Measurements from ENCODE around the gene WDR74.
A peak's percentile ranks its signal among the peaks of the same experiment; 100 is the strongest.
"Not testable (repeated sequence)": the region's sequence is repeated elsewhere in the genome, so short reads cannot be mapped to it uniquely, and the experiment has no call there.

The WDR74 gene

GRCh38 chr11:62860835-62861563, 21.6 kb upstream of the WDR74 start:
- H3K27ac ChIP-seq: peak overlapping the region; percentile 30

DNA sequence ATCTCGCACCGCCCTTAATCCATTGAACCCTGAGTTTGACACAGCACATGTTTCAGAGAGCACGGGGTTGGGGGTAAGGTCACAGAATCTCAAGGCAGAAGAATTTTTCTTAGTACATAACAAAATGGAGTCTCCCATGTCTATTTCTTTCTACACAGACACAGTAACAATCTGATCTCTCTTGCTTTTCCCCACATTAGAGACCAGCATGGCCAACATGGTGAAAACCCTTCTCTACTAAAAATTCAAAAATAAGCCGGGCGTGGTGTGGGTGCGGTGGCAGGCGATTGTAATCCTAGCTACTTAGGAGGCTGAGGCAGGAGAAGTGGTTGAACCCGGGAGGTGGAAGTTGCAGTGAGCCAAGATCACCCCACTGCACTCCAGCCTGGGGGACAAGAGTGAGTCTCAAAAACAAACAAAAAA, 19.9 kb upstream of the WDR74 start:
- H3K4me3 ChIP-seq, H3K9me3 ChIP-seq, H3K4me2 ChIP-seq, H3K27ac ChIP-seq, H3K27me3 ChIP-seq: not testable (repeated sequence)
- Histone ChIP-seq H3K9ac (peak overlapping the region; percentile 45; the same call in 1 of the 2 replicates), H3K4me1 (peaks cover 52% of the 10 kb centered on the region), H3K36me3 (peaks cover 22% of the 10 kb centered on the region), H4K20me1 (peaks cover 23% of the 10 kb centered on the region)

More at GRCh38 chr11:62860835-62861563, 21.6 kb upstream of the WDR74 start:
- H4K20me1 ChIP-seq: peaks cover 25% of the 10 kb centered on the region
- peak overlapping the region; percentile 53 for H3K9ac ChIP-seq
- peak overlapping the region; percentile 42 for H3K4me2 ChIP-seq
- no peaks in the 10 kb centered on the region for H3K9me3 ChIP-seq
- peaks cover 26% of the 10 kb centered on the region; the same call in 1 of the 2 replicates for H3K36me3 ChIP-seq
- no peaks in the 10 kb centered on the region for H3K27me3 ChIP-seq
- H3K4me1 ChIP-seq: peaks cover 52% of the 10 kb centered on the region
- TF ChIP-seq Cebpa-rat (IDR thresholded peaks at IDR 0.05): no peak
- H3K4me3 ChIP-seq: no peak overlapping the region

GRCh38 chr11:62858201-62858600, 18.8 kb upstream of the WDR74 start:
- Histone ChIP-seq H3K36me3 (peaks cover 22% of the 10 kb centered on the region), H3K4me3 (peak overlapping the region; percentile 89; the same call in 1 of the 2 replicates), H4K20me1 (peaks cover 27% of the 10 kb centered on the region), H3K4me1 (peaks cover 62% of the 10 kb centered on the region), H3K9ac (peak overlapping the region; percentile 99; the same call in 1 of the 2 replicates), H3K27ac (0 out of 2 replicates have a peak overlapping the region, but pooled peaks have one; percentile 98), H3K9me3 (no peaks in the 10 kb centered on the region), H3K27me3 (no peaks in the 10 kb centered on the region), H3K4me2 (peak overlapping the region; percentile 95)
- no peak for TF ChIP-seq Cebpa-rat (IDR thresholded peaks at IDR 0.05)

GRCh38 chr11:62857541-62857982, 18.2 kb upstream of the WDR74 start:
- Histone ChIP-seq H3K4me2 (peak overlapping the region; percentile 95), H3K4me3 (peak overlapping the region; percentile 89), H3K27me3 (no peaks in the 10 kb centered on the region), H4K20me1 (peaks cover 29% of the 10 kb centered on the region), H3K9ac (peak overlapping the region; percentile 99; the same call in 1 of the 2 replicates), H3K9me3 (no peaks in the 10 kb centered on the region), H3K36me3 (peaks cover 26% of the 10 kb centered on the region), H3K4me1 (peaks cover 68% of the 10 kb centered on the region), H3K27ac (peak overlapping the region; percentile 98)
- no peak for TF ChIP-seq Cebpa-rat (IDR thresholded peaks at IDR 0.05)

DNA sequence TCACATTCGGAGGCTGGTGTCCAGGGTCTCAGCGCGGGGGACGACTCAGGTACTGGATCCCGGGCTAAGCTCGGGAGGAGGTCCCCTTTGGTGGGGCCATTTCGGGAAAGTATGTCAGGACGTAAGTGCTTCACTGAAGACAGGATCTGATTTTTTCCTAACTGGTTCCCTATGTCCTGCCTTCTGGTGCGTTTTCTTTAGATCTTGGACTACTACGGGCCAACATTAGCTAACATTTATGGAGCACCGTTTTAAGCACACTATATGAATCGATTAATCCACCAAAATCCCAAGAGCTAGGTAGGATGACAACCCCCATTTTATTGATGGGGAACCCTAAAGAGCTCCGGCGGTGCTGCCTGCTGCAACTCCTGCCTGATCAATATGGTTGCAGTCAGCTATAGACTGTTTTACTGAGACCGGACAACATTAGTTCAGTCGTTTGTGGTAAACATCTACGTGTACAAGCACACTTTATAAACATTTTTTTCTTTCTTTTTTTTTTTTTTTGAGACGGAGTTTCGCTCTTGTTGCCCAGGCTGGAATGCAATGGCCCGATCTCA, 17.0 kb upstream of the WDR74 start:
- Histone ChIP-seq H3K9ac (peak overlapping the region; percentile 99), H3K4me3 (peak overlapping the region; percentile 89), H3K27ac (peak overlapping the region; percentile 98), H3K9me3 (no peaks in the 10 kb centered on the region), H4K20me1 (peaks cover 40% of the 10 kb centered on the region), H3K4me1 (peaks cover 68% of the 10 kb centered on the region), H3K4me2 (peak overlapping the region; percentile 95), H3K27me3 (no peaks in the 10 kb centered on the region), H3K36me3 (peaks cover 38% of the 10 kb centered on the region)
- no peak for TF ChIP-seq Cebpa-rat (IDR thresholded peaks at IDR 0.05)

DNA sequence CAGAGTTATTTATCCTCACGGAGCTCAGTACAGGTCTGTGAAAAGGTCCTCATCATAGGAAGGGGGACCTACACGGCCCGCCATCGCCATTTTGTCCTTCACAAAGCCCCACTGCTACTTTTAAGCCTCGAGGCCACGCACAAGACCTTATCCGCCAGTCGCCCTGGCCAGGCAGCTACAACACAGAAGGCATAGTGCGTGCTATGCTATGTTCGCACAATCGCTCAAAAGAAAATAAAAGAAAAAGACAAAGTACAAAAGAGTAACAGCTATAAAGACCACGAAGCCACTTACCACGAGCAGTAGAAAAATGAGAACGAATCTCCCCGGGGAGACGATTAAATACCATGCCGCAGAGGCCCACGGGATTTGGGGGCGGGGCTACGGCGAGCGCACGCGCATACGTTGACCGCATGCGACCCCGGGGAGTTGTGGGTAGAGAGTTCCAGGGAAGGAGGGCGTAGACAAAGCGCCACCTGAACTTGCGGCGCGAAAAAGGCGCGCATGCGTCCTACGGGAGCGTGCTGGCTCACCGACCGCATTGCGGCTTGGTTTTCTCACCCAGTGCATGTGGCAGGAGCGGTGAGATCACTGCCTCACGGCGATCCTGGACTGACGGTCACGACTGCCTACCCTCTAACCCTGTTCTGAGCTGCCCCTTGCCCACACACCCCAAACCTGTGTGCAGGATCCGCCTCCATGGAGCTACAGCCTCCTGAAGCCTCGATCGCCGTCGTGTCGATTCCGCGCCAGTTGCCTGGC, 16.4 kb upstream of the WDR74 start:
- peak overlapping the region; percentile 89 for H3K4me3 ChIP-seq
- peaks cover 46% of the 10 kb centered on the region for H4K20me1 ChIP-seq
- H3K9me3 ChIP-seq: no peaks in the 10 kb centered on the region
- peak overlapping the region; percentile 99 for H3K9ac ChIP-seq
- no peaks in the 10 kb centered on the region for H3K27me3 ChIP-seq
- H3K4me1 ChIP-seq: peaks cover 63% of the 10 kb centered on the region
- H3K36me3 ChIP-seq: peaks cover 42% of the 10 kb centered on the region
- peak overlapping the region; percentile 96 for H3K4me2 ChIP-seq
- TF ChIP-seq Cebpa-rat (IDR thresholded peaks at IDR 0.05): no peak
- peak overlapping the region; percentile 98 for H3K27ac ChIP-seq

- Histone ChIP-seq H3K27ac (peak overlapping the region; percentile 98), H3K4me1 (peaks cover 56% of the 10 kb centered on the region), H3K9me3 (no peaks in the 10 kb centered on the region), H4K20me1 (peaks cover 51% of the 10 kb centered on the region), H3K4me3 (peak overlapping the region; percentile 89), H3K4me2 (peak overlapping the region; percentile 96), H3K27me3 (no peaks in the 10 kb centered on the region), H3K9ac (peak overlapping the region; percentile 99), H3K36me3 (peaks cover 42% of the 10 kb centered on the region)
- TF ChIP-seq Cebpa-rat (IDR thresholded peaks at IDR 0.05): no peak
Observed at GRCh38 chr11:62854825-62855570, 15.6 kb upstream of the WDR74 start.

DNA sequence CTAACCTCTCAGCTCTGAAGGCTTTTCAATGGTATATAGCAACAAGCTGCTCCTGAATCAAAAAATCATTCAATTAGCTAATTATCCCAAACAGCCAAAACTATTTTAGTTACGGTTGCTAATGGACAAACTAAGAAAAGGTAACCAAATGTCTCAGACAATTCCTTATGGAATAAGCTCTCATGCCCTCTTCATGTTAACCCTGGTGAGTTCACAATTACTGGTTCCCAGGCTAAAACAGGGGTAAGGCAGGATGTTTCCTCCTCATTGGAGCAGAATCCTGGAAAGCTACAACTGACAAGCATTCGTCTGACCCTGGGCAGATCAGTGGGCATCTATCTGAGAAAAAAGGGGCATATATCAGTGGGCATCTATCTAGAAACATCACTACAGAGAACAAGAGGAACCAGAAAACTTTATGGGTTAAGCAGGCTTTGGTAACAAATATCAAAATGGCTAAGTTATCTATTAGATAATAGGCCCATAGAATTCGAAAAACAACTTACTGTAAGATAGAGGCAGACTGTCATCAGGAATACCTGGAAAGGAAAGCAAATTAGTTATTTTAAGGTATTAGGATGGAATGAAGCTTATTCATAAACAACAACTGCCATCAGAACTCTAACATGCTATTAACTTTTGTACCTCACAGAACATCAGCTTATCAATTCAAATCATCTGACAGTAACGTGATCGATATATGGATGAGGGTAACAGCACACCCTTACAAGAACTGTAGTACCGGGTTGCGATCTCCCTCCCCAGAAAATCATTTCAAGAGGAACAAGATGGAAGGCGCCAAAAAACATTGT, 14.8 kb upstream of the WDR74 start:
- Histone ChIP-seq H4K20me1 (peaks cover 51% of the 10 kb centered on the region), H3K4me2 (peak overlapping the region; percentile 96), H3K27me3 (no peaks in the 10 kb centered on the region), H3K9ac (peak overlapping the region; percentile 99), H3K36me3 (peaks cover 42% of the 10 kb centered on the region), H3K9me3 (no peaks in the 10 kb centered on the region), H3K4me1 (peaks cover 48% of the 10 kb centered on the region), H3K27ac (peak overlapping the region; percentile 98), H3K4me3 (peak overlapping the region; percentile 89)
- no peak for TF ChIP-seq Cebpa-rat (IDR thresholded peaks at IDR 0.05)
